Activated CD8-positive, alpha-beta T cell treated with anti-CD3 and anti-CD28 coated beads for 36 hours (primary cell): ENCODE results near the gene AGT. TPM values are rescaled to one million over a fixed set of nuclear protein-coding genes. Genes with fewer than 3 reads are reported as not detected.
A peak's percentile ranks its signal among the peaks of the same experiment; 100 is the strongest.

Experiments used
- ATAC-seq: fragments of 200-7000 bp; cut with Tn5 transposase; one replicate; pipeline ENCODE4 v1.10.0; 2021; ENCODE audit warnings: mild to moderate bottlenecking, moderate library complexity
- CTCF ChIA-PET: fragments of 350-600 bp; sonication (Branson Sonifier 250); formaldehyde crosslinking; loops from one replicate; lab custom pipeline; 2021; ENCODE audit warnings: antibody characterized with exemption; lab: Charles Lee
- POLR2A ChIA-PET: fragments of 350-600 bp; sonication (Branson Sonifier 250); formaldehyde crosslinking; loops from one replicate; lab custom pipeline; 2021; ENCODE audit warnings: antibody characterized with exemption; lab: Charles Lee
- DNase-seq: peaks from one replicate; pipeline ENCODE4 v3.0.0-alpha.2; 2020
- H3K27ac Mint-ChIP-seq: one replicate; pipeline ENCODE4 v1.8.0; 2021; ENCODE audit warnings: mild to moderate bottlenecking, mixed read lengths
- H3K27me3 Mint-ChIP-seq: one replicate; pipeline ENCODE4 v1.8.0; 2021; ENCODE audit warnings: mixed read lengths
- H3K36me3 Mint-ChIP-seq: one replicate; pipeline ENCODE4 v1.8.0; 2021; ENCODE audit warnings: low read depth, mixed read lengths
- H3K4me1 Mint-ChIP-seq: one replicate; pipeline ENCODE4 v1.8.0; 2021; ENCODE audit warnings: low read depth, mixed read lengths
- H3K4me3 Mint-ChIP-seq: one replicate; pipeline ENCODE4 v1.8.0; 2021; ENCODE audit warnings: mild to moderate bottlenecking, moderate library complexity, mixed read lengths
- H3K9me3 Mint-ChIP-seq: one replicate; pipeline ENCODE4 v1.8.0; 2021; ENCODE audit warnings: mixed read lengths
- intact Hi-C: fragments of 100-400 bp; cut with micrococcal nuclease; formaldehyde crosslinking; loops from one replicate; pipeline ENCODE4 v1.10.0; 2022
- total RNA-seq, 2 experiments: library from RNA; stranded (reverse); gene quantifications; one replicate each; pipeline ENCODE4 v1.2.3, GENCODE V29; 2021
- TF ChIP-seq, protein P1 (sequence below): fragments of 200-600 bp; IDR thresholded peaks from one replicate; pipeline ENCODE4 v1.8.0; 2022; ENCODE audit warnings: antibody characterized with exemption, mild to moderate bottlenecking

Gene AGT
- total RNA-seq, 2 experiments from 2014 or later = not detected

DNA sequence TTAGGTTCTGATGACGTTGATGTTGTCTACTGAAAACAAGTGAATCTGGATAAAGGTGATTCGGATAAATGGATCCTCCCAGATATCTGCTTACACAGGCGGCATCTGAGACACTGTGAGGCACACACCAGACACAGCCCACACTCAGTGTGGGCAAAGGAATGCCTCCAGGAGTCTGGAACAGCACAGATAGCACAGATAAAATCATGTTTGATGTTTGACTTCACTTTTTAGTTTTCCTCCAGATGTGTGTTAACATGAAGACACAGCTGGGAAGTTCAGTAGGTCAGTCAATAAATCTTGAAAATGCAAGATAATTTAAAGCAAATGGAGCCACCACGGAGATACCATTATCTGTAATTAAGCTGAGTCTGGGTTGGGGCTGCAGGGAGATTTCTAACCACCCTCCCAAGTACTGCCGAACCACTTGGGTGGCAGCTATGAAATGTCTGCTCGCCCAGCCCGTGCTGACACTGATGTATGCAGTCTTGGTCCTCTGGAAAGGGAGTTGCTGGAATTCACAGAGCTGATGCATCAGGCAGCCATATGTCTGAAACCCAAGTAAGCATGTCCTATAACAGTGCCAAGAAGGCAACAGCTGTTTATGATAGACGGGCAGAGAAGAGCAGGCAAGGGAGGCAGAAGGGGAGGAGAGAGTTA is 44.9 kb upstream of the AGT start:
- H3K4me3 Mint-ChIP-seq = no peak overlapping the region
- CTCF ChIA-PET = no interaction called here
- intact Hi-C loops = no loop called here
- no peak overlapping the region for H3K27ac Mint-ChIP-seq
- H3K4me1 Mint-ChIP-seq = peaks cover 3% of the 10 kb centered on the region
- TF ChIP-seq, protein P1, sequence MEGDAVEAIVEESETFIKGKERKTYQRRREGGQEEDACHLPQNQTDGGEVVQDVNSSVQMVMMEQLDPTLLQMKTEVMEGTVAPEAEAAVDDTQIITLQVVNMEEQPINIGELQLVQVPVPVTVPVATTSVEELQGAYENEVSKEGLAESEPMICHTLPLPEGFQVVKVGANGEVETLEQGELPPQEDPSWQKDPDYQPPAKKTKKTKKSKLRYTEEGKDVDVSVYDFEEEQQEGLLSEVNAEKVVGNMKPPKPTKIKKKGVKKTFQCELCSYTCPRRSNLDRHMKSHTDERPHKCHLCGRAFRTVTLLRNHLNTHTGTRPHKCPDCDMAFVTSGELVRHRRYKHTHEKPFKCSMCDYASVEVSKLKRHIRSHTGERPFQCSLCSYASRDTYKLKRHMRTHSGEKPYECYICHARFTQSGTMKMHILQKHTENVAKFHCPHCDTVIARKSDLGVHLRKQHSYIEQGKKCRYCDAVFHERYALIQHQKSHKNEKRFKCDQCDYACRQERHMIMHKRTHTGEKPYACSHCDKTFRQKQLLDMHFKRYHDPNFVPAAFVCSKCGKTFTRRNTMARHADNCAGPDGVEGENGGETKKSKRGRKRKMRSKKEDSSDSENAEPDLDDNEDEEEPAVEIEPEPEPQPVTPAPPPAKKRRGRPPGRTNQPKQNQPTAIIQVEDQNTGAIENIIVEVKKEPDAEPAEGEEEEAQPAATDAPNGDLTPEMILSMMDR = no peak
- no peaks in the 10 kb centered on the region for H3K9me3 Mint-ChIP-seq
- DNase-seq (no peak), ATAC-seq (no peak)
- POLR2A ChIA-PET = no interaction called here
- no peaks in the 10 kb centered on the region for H3K27me3 Mint-ChIP-seq
- H3K36me3 Mint-ChIP-seq = no peaks in the 10 kb centered on the region

DNA sequence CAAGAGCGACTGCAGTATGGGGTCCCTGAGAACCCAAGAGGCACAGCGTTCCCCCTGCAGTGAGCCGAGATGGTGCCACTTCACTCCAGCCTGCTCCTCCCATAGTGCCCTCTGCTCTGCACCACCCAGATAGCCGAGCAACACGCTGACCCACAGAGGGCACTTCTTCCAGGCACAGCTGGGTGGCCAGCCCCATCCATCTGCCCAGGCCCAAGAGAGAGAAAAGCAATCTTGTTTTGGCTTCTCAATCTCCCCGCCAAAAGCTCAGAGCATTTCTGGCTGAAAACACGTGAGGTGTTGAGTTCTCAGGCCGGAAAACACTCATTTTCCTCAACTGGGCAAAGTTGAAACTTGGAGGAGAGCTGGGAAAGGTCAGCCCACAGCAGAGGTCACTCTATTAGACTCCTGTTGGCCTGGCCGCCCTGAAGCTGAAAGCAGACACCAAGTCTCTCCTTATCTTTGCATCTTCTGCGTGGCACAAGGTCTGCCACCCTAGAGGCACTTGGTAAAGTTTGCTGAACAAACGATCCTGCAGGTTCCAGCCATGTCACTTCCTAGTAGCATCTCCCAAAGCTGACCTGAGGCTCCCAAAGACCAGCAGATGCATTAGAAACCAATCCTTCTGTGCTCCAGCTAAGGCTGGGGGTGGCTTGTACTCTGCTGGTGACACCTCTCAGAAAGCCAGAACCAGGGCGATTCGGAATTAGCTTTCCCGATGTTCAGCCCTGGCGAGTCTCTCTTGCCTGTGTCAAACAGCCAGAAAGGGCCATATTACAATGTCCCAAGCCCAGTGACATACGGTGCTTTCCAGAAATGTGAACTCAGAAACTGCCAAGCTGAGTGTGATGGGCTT is 44.2 kb upstream of the AGT start:
- Mint-ChIP-seq H3K4me3 (no peak overlapping the region), H3K27ac (no peak overlapping the region), H3K4me1 (peaks cover 8% of the 10 kb centered on the region), H3K27me3 (no peaks in the 10 kb centered on the region), H3K36me3 (no peaks in the 10 kb centered on the region), H3K9me3 (no peaks in the 10 kb centered on the region)
- intact Hi-C loops = no loop called here
- ChIA-PET CTCF (no interaction called here), POLR2A (no interaction called here)
- DNase-seq (no peak), ATAC-seq (no peak)
- TF ChIP-seq, protein P1 = no peak

DNA sequence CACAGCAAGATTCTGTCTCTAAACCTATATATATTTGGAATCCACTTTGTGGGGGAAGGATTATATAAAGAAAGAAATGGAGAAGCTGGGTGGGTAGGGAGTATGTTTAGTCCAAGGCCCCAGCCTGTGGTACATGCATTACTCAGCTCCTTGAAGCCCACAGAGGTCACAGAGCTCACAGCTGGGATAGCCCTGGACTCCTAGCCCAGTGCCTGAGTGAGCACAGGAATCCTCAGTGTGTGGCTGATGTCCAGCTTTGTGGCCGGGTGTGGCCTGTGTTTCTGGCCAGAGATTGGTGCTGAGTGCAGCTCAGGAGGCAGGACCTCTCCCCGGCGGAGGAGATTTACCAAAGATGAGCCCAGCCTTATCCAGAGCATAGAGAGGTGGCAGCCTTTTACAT is 40.9 kb upstream of the AGT start:
- no peaks in the 10 kb centered on the region for H3K36me3 Mint-ChIP-seq
- ChIA-PET POLR2A (no interaction called here), CTCF (interaction anchor here (1.3 kb wide), 1 partner anchor 112 kb away, joined by 4 read pairs; the partner anchor contains the start of gene COG2)
- ATAC-seq = no peak
- no peaks in the 10 kb centered on the region for H3K9me3 Mint-ChIP-seq
- peaks cover 11% of the 10 kb centered on the region for H3K4me1 Mint-ChIP-seq
- intact Hi-C loops = no loop called here
- H3K27ac Mint-ChIP-seq = no peak overlapping the region
- no peak for DNase-seq
- H3K27me3 Mint-ChIP-seq = no peaks in the 10 kb centered on the region
- TF ChIP-seq, protein P1 = no peak
- no peak overlapping the region for H3K4me3 Mint-ChIP-seq

DNA sequence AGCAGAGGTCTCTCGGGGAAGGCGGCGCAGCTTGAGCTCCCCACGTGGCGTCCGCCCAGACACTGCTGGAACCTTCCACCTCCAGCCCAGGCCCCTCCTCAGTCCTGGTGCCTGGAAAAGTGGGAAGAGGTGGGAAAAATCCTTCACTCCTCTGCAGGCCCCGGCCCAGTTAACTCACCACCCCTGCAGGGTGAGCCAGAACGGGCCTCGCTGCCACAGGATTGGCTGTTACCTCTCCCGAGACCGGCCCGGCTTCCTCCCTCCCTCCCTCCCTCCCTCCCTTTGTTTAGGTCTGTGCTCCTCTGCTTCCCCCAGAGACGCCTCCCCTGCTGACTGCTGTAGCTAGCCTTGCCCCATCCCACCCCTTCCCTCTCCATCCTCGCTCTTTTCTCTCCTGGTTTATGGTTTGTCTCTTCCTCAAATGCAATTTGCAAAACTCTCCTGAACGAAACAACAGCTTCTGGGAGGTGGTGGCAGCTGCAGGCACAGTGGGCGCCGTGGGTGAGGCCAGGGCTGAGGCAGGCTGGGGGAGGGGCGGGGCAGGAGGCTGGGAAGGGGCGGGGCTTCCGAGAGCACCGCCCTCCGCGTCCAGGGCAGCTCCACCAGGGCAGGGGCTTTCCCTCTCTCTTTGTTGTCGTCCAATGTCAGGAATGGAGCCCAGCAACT is 39.8 kb upstream of the AGT start:
- H3K27me3 Mint-ChIP-seq = no peaks in the 10 kb centered on the region
- ChIA-PET CTCF (interaction anchor here (1.2 kb wide), 1 partner anchor 111 kb away, joined by 4 read pairs; no protein-coding TSS in a partner anchor), POLR2A (no interaction called here)
- no peaks in the 10 kb centered on the region for H3K9me3 Mint-ChIP-seq
- intact Hi-C loops = no loop called here
- peak overlapping the region; percentile 67 for H3K4me3 Mint-ChIP-seq
- peaks cover 11% of the 10 kb centered on the region for H3K4me1 Mint-ChIP-seq
- ATAC-seq (peak; percentile 97), DNase-seq (peak; percentile 72)
- no peak overlapping the region for H3K27ac Mint-ChIP-seq
- H3K36me3 Mint-ChIP-seq = no peaks in the 10 kb centered on the region
- TF ChIP-seq, protein P1 = no peak
